ENCODE results near the gene MATN4. TPM values are rescaled to one million over a fixed set of nuclear protein-coding genes. Genes with fewer than 3 reads are reported as not detected.

The MATN4 gene
- total and polyA plus RNA-seq, 2 of the 13 experiments (the other 11 are each of a cell fraction or from before 2014, with no cell fraction given) = not detected

DNA sequence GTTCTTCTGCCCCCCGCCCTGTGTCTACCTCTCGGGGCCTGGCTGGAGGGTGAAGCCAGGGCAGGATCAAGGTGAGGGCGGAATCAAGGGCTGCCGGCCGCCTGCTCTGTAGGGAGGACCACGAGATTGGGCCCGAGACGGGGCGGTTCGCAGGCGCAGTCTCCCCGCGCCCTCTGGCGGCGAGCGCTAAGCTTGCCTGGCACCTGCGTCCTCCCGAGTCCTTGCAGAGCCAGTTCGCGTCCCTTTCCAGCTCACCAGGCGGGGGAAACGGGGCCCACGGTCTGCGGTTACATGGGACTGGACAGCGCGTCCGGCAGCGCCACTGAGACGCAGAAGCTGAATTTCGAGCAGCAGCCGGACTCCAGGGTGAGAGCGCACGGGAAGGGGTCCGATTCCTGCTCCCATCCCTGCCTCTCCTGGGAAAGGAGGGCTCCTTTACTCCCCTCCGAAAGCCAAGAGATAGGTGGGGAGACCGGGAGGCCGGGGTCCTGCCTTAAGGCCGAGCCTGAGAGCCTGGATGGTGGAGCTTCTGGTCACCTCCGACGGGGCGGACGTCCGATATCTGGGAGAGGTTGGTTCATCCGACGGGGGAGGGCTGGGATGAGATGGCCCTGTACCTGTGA is 3.6 kb upstream of the MATN4 start (continued):
- TF ChIP-seq, protein P1, sequence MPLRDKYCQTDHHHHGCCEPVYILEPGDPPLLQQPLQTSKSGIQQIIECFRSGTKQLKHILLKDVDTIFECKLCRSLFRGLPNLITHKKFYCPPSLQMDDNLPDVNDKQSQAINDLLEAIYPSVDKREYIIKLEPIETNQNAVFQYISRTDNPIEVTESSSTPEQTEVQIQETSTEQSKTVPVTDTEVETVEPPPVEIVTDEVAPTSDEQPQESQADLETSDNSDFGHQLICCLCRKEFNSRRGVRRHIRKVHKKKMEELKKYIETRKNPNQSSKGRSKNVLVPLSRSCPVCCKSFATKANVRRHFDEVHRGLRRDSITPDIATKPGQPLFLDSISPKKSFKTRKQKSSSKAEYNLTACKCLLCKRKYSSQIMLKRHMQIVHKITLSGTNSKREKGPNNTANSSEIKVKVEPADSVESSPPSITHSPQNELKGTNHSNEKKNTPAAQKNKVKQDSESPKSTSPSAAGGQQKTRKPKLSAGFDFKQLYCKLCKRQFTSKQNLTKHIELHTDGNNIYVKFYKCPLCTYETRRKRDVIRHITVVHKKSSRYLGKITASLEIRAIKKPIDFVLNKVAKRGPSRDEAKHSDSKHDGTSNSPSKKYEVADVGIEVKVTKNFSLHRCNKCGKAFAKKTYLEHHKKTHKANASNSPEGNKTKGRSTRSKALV (CRISPR knock-in tag; IDR thresholded peaks at IDR 0.05) = no peak
- TF ChIP-seq HNRNPLL (IDR thresholded peaks at IDR 0.05; ENCODE audit: low read depth, low read length, poor library complexity, severe bottlenecking) (peak; percentile 44), SYNCRIP (IDR thresholded peaks at IDR 0.05; ENCODE audit: insufficient read depth, low read depth, low read length) (no peak), ZNF18 (CRISPR knock-in tag; IDR thresholded peaks at IDR 0.05; ENCODE audit: insufficient replicate concordance) (no peak), GLMP (CRISPR knock-in tag; IDR thresholded peaks at IDR 0.05; ENCODE audit: borderline replicate concordance) (no peak), ZNF543 (CRISPR knock-in tag; IDR thresholded peaks at IDR 0.05) (0 out of 2 replicates have a peak, but pooled peaks have one; percentile 65), CEBPG (CRISPR knock-in tag; IDR thresholded peaks at IDR 0.05) (no peak), ZNF264 (CRISPR knock-in tag; IDR thresholded peaks at IDR 0.05) (no peak), ZKSCAN5 (CRISPR knock-in tag; IDR thresholded peaks at IDR 0.05) (no peak; the same call in 1 of the 2 replicates), GMEB2 (CRISPR knock-in tag; IDR thresholded peaks at IDR 0.05; ENCODE audit: low read depth) (no peak), IKZF4 (CRISPR knock-in tag; IDR thresholded peaks at IDR 0.05; ENCODE audit: borderline replicate concordance, low read depth, not compliant biosample characterization) (no peak), ATF1 (CRISPR knock-in tag; IDR thresholded peaks at IDR 0.05) (no peak), ZMYM3 (CRISPR knock-in tag; IDR thresholded peaks at IDR 0.05) (peak; percentile 76), MYPOP (CRISPR knock-in tag; IDR thresholded peaks at IDR 0.05) (peak; percentile 94; the same call in 1 of the 2 replicates), ZNF792 (CRISPR knock-in tag; IDR thresholded peaks at IDR 0.05) (no peak), MATR3 (CRISPR knock-in tag; IDR thresholded peaks at IDR 0.05) (0 out of 2 replicates have a peak, but pooled peaks have one; percentile 87)
- TF ChIP-seq, protein P2, sequence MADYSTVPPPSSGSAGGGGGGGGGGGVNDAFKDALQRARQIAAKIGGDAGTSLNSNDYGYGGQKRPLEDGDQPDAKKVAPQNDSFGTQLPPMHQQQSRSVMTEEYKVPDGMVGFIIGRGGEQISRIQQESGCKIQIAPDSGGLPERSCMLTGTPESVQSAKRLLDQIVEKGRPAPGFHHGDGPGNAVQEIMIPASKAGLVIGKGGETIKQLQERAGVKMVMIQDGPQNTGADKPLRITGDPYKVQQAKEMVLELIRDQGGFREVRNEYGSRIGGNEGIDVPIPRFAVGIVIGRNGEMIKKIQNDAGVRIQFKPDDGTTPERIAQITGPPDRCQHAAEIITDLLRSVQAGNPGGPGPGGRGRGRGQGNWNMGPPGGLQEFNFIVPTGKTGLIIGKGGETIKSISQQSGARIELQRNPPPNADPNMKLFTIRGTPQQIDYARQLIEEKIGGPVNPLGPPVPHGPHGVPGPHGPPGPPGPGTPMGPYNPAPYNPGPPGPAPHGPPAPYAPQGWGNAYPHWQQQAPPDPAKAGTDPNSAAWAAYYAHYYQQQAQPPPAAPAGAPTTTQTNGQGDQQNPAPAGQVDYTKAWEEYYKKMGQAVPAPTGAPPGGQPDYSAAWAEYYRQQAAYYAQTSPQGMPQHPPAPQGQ (CRISPR knock-in tag; IDR thresholded peaks at IDR 0.05; ENCODE audit: borderline replicate concordance) = no peak
